ENCODE results near the gene BSCL2.
"Not testable (repeated sequence)": the region's sequence is repeated elsewhere in the genome, so short reads cannot be mapped to it uniquely, and the experiment has no call there.

The BSCL2 gene

DNA sequence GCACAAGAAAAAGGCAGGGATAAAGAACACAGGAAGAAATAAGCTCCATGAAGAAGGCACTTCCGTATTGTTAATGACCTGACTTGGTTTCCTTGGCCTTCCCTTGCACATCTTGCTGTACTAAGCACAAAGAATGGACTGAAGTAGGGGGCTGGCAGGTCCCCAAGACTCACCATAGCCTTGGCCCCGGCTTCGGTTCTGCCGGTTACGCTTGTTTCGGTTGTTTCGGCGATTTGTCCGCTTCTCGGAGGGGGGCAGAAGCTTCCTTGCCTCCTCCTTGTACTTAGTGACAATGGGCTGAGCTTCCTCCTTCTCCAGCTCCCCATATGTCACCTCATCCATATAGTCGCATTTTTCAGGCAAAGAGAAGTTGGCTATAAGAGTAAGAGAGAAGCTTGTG lies 9.6 kb upstream of the BSCL2 start:
- no peak for DNase-seq

DNA sequence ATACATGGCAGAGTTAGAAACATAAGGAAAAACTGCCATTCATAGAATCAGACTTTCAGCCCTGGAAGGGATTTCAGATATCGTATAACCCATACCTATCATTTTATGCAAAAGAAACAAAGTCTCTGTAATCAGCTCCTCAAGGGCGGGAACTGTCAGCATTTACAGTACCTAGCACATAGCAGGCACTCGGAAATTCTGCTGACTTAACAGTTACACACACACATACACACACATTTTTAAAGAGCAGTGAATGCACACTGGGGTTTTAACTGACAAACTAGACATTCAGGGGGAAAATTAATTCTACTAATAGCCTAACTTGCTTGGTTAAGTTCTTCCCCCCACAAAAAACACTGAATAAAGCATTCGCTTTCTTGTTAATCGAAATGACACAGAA lies 9.0 kb upstream of the BSCL2 start:
- DNase-seq: no peak

DNA sequence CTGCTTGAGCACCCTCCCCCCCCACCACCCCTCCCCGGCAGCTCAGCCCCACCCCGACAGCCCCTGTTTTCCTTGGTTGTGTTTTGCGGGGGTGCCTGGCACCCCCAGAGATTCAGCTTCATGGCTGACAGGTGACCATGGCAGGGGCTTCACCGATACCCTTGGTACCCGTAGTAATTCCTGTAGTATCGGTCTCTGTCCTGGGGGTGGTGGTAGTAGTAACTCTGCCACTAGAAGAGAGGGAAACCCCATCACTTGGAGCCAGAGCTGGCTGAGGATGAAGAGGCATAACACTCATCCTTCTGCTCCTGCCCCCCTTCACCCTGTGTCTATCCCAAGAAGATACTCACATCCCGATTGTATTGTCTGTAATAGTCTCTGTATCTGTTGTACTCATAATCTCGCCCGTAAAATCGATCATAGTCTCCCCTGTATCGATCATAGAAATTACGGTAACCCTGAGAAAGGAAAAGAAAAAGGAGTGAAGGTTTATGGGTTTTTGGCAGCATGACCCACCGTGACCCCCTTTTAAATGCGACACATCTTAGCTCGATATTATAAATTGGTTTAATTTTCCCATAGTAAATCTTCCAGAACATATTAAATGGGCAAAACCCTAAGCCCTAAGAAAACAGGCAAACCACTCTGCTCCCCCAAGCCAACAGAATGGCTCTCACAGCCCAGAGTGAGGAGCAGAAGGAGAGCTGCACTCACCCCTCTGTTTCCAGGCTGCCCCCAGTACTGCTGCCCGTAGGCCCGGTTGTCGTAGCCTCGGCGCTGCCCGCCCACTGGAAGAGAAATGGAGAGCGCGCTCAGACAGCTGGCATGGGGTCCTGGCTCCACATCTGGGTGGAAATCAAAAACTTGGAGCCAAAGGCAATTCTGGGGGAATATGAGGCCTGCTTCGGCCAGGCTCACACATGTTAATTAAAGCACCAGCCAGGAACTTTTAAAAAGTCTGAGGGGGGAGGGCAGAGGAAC lies 8.2 kb upstream of the BSCL2 start:
- no peak for DNase-seq

DNA sequence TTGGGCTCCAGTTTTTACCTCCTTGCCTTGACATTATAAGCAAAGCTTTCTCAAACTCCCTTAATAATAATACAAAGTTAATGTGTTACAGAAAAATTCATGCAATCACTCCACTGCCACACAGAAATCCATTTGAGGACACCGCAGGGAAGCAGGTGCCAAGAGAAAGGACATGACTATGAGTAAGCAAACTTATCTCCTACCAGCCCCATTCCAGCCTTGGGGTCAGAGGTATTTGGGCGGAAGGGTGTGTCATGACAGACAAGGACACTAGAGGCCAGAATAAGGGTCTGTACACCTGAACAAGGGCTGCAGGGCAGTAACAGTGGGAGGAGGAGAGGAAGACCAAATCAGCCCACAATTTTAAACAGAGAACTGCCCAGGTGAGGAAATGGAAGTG lies 6.1 kb upstream of the BSCL2 start:
- no peak for DNase-seq

DNA sequence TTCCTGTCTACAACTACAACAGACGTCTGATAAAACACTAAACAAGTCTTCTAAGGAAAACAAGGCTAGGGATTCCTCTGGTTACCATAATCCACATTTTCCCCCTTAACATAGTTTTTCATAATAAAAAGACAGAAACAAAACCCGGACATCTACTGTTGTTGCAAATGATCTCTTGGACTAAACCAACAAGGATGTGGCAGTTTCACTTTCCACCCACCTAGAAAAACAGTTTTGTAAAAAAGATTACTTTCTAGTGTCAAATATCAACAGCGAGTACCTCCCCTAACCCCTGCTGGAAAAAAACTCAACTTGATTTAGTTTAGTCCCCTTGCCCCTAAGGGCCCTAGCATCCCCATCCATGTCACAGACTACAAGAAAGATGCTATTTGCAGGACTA lies 5.6 kb upstream of the BSCL2 start:
- DNase-seq: no peak

DNA sequence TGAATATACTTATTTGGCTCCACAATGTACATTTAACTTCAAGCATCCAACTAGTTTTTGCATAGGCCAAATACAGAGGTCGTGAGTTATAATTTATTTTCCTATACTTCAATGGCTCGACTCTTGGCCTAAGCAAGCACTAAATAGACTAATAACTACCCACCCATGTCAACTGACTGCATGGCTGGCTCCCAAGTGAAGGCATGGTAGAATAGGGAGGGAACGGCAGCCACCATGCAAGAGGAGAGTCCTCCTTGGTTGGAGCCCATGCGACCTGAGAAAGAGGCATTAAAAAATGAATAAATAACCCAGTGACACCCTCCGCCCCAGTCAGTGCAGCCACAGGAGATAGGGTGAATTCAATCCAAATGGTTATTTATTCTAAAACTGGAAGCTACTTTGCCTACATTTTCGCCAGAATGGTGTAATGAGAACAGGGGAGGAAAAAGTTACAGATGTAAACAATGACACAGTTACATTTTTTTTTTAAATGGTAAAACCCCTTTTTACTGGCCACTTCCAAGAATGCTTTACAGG lies 5.1 kb upstream of the BSCL2 start:
- no peak for DNase-seq

DNA sequence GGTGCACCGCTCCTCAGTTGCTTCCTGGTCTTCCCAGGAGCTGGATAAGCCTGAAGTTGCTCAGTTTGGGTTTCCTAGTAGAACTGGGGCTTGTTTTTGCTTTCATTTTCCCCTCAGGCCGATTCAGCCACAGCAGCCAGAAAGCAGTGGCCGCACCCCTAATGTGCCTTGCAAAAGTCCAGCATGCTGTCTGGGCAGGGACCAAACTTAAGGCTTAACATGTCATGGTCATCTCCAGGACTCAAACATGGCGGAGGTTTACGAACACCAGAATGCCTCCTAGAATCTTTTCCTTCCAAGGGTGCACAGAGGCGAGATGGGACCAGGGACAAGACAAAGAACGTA lies 2.7 kb upstream of the BSCL2 start:
- DNase-seq: no peak

DNA sequence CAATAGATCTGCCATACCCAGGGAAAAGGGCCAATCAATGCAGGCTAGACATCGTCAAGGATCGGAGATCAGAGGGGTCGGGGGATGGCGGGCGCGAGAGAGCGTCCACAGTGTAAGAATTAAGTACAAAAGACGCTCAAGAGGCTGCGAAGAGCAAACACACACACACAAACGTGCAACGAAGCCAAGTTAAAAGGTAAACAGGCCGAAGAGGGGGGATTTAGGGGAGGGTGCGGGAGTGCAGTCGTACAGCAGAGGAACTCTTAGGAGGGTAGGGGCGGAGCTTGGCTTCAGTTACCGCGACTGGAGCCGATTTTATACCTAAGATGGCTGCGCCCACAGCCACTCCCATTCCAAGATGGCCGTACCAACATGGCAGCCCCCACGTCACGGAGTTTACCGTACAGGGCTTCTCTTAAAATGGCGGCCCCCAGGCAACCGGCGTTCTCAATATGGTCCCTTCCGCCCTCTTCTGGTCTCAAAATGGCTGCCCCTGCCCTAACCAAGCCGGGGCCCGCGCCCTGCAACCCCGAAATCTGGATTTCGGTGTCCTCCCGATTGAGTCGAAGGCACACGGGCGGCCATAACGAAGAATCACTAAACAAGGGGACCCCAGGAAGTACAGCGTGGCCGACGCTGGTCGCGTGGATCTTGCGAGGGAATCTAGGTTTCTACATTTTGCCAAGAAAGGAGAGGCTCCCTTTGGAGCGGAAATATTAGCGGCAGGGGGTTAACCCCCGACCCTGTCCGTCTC lies 2.2 kb upstream of the BSCL2 start:
- DNase-seq: peak; percentile 97

DNA sequence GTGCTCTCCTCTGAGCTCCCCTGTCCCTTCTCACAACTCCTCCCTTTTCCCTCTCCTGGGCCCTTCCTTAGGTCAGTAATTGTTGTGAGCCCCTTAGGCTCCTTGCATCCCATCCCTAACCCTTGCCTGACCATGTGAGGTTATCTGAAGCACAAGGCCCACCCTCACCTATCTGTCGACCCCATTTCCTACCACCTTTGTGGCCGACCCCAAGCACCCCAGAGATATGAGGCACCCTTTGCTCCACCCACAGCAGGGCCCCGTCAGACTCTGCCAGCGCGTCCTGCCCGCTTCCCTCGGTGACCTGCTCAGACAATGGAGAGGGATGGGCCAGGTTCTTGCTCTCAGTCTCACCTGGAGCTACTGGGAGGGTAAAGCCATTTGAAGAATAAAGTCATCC lies 1.6 kb upstream of the BSCL2 start:
- DNase-seq: no peak

DNA sequence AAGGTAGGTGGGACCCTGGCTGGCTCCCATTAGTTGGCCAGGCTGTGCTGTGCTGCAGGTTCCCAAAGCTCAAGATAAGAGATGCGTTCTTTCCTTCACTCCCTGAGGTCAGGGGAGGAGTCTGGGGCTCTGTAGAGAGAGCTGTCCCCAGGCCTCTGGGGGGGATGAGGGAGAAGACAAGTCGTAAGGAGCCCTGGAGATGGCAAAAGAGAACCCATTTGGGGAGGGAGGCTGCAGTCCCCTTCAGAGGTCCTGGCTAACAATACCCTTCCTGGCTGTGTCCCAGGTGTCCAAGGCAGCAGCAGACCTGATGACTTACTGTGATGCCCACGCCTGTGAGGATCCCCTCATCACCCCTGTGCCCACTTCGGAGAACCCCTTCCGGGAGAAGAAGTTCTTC lies 1.2 kb upstream of the BSCL2 start:
- DNase-seq: no peak

DNA sequence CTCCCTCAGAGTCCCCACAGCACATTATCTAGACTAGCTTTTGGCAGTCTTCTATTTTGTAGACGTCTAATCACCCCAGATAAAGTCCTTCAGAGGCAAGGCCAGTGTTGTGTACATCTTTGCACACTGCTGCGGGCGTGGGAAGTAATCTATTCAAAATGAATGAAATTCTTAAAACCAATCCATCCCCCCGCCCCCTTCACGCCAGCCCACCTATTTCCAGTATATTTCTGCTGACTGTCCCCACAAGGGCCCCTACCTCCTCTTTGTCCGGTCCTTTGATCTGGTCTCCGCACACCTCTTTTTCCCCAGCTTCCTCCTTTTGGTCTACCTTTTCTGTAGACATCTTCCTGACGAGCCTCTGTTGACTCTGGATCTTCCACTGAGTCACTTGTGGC lies 375 bp downstream of the BSCL2 start:
- DNase-seq: no peak

DNA sequence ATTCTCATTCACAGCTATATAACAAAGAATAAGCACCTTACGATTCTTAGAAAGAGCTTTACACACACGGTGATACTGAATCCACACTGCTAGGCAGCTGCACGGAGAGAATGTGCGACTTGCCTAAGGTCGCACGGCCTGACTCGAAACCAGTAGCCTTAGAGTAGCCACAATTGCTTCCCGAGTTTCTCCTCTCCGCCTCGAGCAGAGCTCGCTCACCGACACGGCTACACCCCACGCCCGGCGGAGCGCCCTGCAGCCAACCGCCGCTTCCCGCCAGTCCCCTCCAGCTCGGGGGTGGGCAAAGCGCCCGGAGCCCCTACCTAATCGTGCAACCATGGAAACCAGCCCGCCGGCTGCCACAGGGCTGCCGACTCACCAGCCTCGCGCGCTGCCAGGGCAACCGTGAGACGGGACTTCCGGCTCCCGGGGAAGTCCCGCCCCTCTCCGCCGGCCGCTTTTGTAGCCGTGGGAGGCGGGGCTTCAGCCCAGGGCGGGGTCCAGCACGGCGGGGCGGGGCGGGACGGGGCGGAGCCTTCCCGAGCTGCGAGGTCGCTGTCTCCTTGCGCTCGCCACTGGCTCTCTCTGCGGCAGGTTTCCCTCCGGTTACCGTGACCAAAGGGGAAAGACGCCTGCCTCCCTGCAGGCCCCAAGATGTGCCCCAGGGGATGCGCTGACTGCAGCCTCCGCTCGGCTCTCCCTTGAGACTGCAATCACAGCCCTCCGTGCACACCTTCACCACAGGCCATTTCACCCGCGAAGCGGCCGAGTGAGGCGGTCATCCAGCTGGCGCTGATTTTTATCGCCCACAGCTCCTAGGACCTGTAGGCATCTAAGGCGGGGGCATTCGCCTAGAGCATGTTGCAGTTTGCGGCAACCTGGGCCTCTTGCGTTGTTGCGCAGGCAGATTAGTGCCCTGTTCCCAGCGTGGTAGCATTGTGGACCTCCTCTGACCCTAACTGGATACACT lies 1.1 kb downstream of the BSCL2 start:
- peak; percentile 91 for DNase-seq

DNA sequence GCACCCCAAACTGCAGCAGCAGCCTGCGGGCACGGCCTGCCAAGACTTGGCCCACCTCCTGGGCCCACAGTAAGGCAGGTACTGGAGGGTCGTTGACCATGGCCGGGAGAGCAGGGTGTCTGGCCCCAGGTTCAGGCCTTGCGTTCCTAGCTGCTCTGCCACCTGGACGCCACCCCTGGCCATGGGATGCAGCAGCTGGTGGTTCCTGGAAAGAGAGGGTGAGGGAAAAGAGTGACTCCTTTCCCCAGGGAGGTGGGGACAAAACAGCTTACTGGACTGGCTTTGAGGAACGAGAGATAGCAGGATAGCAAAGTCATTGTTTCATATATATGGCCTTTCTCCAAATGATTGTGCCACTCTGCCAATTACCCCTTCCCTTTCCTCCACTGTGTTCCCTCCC lies 1.8 kb downstream of the BSCL2 start:
- no peak for DNase-seq

DNA sequence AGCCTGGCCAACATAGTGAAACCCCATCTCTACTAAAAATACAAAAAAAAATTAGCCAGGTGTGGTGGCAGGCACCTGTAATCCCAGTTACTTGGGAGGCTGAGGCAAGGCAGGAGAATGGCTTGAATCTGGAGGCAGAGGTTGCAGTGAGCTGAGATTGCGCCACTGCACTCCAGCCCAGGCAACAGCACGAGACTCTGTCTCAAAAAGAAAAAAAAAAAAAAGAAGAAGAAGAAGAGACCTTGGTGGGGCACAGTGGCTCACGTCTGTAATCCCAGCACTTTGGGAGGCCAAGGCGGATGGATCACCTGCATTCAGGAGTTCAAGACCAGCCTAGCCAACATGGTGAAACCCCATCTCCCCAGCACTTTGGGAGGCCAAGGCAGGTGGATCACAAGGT lies 3.3 kb downstream of the BSCL2 start:
- not testable (repeated sequence) for DNase-seq

DNA sequence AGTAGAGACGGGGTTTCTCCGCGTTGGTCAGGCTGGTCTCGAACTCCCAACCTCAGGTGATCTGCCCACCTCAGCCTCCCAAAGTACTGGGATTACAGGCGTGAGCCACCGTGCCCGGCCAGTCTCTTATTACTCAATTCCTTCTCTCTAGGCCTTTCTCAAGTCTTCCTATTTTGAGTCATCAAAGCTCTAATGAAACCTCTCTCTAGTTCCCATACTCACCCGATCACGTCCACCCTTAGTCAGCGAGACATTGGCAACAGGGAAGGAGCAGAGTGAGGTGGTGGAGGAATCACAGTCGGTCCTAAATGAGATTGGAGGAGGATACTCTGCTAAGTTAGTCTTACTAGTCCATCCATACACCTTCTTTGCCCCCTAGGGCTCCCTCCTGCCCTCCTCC lies 5.0 kb downstream of the BSCL2 start:
- DNase-seq: no peak

DNA sequence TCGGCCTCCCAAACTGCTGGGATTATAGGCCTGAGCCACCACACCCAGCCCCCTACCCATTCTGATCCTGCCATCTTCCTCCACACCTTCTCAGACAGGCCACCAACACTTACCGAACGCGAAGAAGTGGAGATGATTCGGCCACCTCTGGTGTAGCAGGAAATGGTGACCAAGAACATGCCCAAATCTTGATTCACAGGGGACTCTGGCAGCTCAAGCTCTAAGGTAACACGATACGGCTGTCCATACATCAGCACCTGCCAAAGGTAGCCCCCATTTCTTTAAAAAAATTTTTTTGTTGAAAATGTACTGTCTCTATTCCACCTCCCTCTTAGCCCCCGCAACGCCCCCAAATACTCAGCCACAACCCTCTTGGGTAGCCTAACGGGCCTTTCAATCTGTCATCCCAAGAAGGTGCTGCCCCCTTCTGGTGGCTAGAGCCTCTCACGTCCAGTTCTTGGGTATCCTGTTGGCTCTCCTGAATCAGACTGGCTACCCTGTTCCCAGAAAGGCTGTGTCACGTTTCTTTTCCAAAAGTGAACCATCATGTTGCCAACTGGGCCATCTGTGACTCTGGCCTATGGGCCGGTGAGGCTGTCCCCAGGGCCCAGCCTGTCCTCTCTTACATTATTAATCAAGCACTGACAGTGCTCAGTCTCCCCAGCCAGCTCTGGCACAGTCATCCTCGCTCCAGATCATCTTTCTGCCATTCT lies 12.6 kb downstream of the BSCL2 start:
- DNase-seq: peak; percentile 78

DNA sequence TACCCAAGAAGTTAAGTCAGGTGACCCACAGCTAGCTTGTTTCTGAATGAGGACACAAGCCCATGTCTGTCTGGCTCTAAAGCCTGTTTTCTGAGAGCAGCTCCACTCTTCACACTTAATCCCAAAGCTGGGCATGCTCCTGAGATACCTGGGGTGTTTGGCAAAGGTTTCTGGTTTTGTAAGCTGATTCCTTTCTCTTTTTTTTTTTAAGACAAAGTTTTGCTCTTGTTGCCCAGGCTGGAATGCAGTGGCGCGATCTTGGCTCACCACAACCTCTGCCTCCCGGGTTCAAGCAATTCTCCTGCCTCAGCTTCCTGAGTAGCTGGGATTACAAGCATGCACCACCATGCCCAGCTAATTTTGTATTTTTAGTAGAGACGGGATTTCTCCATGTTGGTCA lies 13.6 kb downstream of the BSCL2 start:
- DNase-seq: not testable (repeated sequence)

DNA sequence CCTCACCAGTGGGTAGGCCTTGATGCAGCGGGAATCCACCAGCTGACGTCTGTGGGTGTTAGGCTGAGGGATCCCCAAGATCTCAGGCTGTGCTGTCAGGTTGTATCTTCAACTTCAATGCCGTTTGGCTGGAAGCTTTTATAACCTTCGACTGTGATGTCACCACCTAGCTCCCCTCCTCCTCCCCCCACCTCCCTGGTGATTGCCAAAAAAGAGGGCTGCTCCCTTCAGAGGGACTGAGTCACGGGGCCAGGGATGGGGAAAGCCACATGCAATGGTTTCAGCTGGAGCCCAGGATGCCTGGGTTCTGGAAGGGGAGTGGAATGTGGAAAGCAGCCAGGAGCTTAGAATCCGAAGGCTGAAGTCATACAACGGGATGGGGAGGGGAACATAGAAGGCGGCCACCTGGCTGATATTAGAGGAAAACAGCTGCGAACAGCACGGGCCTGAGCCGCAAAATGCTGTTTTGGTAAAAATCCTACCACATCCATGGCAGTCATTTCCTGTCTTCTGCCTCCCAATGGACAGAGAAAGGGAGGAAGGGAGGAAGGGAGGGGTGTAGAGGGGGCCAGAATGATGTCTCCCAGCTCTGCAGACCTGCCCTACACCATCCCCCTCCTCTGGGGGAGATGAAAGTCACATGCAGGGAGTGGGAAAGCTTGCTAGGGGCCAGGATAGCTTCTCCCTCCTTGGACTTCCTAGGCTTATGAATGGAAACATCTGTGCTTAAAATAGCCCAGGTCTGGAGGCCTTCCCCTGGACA lies 17.6 kb downstream of the BSCL2 start, which contains the start of gene LRRN4CL:
Gene LRRN4CL (minus strand): TSS at position 110 of the 763 bp plus-strand sequence. CDS start 1,022 bp downstream, outside the sequence.
- DNase-seq: peak; percentile 88

DNA sequence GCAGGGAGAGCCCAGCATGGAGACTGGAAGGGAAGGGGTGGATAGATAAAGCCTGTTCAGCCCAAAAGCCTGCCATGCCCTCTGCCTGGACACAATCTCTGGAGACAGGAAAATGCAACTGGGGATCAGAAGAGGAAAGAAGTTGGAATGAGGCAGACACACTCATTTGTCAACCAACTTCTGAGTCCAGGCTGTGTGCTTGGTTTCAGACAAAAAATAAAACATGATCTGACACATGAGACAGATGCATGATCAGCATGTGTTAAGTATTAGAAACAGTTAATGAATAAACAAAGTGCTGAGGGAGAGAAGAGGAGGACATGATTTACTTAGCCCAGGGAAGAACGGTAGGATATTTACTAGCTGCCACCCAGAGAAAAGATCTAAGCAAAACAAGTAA lies 18.7 kb downstream of the BSCL2 start:
- DNase-seq: no peak

DNA sequence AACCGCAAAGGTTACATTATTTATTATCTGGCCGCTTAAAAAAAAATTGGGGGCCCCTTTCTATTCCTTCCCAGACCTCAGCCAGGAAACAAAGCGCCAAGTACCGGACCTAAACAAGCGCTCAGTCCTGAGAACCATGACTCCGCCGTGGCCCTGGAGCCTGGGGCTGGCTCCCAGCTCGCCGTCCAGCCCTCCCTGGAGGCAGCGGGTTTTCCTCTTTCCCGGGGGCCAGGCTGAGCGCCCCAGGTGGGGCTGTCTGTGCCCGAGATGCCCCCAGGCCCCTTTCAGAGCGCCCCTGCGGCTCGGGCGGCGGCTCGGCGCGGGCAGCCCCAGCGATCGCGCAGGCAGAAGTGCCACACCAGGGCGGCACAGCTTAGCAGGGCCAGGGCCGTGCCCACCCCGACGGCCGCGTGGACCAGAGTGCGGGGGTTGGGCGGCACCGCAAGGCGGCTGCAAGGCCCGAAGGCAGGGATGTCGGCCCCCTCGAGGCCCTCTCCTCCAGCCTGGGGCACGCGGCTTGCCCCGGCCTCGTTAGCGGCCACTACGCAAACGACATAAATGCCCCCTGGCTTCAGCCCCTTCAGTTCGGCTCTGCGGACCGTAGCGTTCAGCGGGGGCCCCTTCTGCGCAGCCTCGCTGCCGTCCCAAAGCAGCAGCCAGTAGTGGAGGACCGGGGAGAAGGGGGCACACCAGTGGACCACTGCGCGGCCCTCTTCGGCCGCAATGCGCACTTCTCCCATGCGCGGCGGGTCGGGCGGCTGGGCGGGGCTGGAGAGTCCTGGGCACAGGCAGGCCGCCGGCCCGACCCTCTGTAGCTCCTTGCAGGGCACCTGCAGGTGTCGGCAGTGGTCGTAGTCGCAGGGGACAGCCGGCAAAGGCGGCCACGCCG lies 19.5 kb downstream of the BSCL2 start:
- no peak for DNase-seq

Data from fibroblast of skin of back (primary cell).